WTC11 (cell line): ENCODE results near the gene SYT1. TPM values are rescaled to one million over a fixed set of nuclear protein-coding genes. Genes with fewer than 3 reads are reported as not detected.

Source experiments
- ATAC-seq: fragments of 200-7000 bp; cut with Tn5 transposase; 2 replicates; pipeline ENCODE4 v1.10.0; 2021; ENCODE audit warnings: mild to moderate bottlenecking, moderate library complexity
- CTCF ChIA-PET: fragments of 300-600 bp; sonication (Branson Sonifier 250); formaldehyde crosslinking; loops from one replicate; lab custom pipeline; 2021; ENCODE audit warnings: antibody characterized with exemption; lab: Charles Lee
- POLR2A ChIA-PET: fragments of 350-600 bp; sonication (Branson Sonifier 250); formaldehyde crosslinking; loops from one replicate; lab custom pipeline; 2021; ENCODE audit warnings: antibody characterized with exemption; lab: Charles Lee
- DNase-seq: peaks from one replicate; pipeline ENCODE4 v3.0.0; 2021; ENCODE audit warnings: low spot score
- H3K27ac Mint-ChIP-seq: 2 replicates; pipeline ENCODE4 v1.8.0; 2021; ENCODE audit warnings: mixed read lengths
- H3K27me3 Mint-ChIP-seq: 2 replicates; pipeline ENCODE4 v1.8.0; 2021; ENCODE audit warnings: low read depth, mild to moderate bottlenecking, moderate library complexity, mixed read lengths
- H3K36me3 Mint-ChIP-seq: 2 replicates; pipeline ENCODE4 v1.8.0; 2021; ENCODE audit warnings: mixed read lengths
- H3K4me1 Mint-ChIP-seq: 2 replicates; pipeline ENCODE4 v1.8.0; 2022; ENCODE audit warnings: mixed read lengths
- H3K4me3 Mint-ChIP-seq: 2 replicates; pipeline ENCODE4 v1.8.0; 2021; ENCODE audit warnings: mild to moderate bottlenecking, moderate library complexity, mixed read lengths
- H3K9me3 Mint-ChIP-seq: 2 replicates; pipeline ENCODE4 v1.8.0; 2021; ENCODE audit warnings: mixed read lengths
- CREM ChIP-seq: sonication (generic); formaldehyde crosslinking; IDR thresholded peaks from 2 replicates; pipeline ENCODE4 v1.8.1; 2022; ENCODE audit warnings: mild to moderate bottlenecking, missing genetic modification reagents, moderate library complexity
- GTF2I ChIP-seq: fragments of 250-450 bp; sonication (Bioruptor Pico); conservative IDR thresholded peaks from 2 replicates; pipeline ENCODE4 v1.4.0; 2021; ENCODE audit warnings: mild to moderate bottlenecking
- IRF2 ChIP-seq: sonication (generic); formaldehyde crosslinking; IDR thresholded peaks from 2 replicates; pipeline ENCODE4 v1.8.0; 2022; ENCODE audit warnings: low read depth, missing genetic modification reagents, borderline replicate concordance
- MYBL2 ChIP-seq: sonication (generic); formaldehyde crosslinking; IDR thresholded peaks from 2 replicates; pipeline ENCODE4 v1.8.1; 2023; ENCODE audit warnings: mild to moderate bottlenecking, moderate library complexity, missing genetic modification reagents
- NFE2L1 ChIP-seq: sonication (generic); formaldehyde crosslinking; IDR thresholded peaks from 2 replicates; pipeline ENCODE4 v1.8.1; 2023; ENCODE audit warnings: missing genetic modification reagents
- NR2C2 ChIP-seq: sonication (generic); formaldehyde crosslinking; IDR thresholded peaks from 2 replicates; pipeline ENCODE4 v1.8.0; 2022; ENCODE audit warnings: mild to moderate bottlenecking, missing genetic modification reagents
- NR3C1 ChIP-seq: sonication (generic); formaldehyde crosslinking; conservative IDR thresholded peaks from 2 replicates; pipeline ENCODE4 v1.8.1; 2023; ENCODE audit warnings: low read depth, mild to moderate bottlenecking, missing genetic modification reagents
- SOX15 ChIP-seq: fragments of 250-450 bp; sonication (Bioruptor Pico); IDR thresholded peaks from 2 replicates; pipeline ENCODE4 v1.9.0; 2021; ENCODE audit warnings: mild to moderate bottlenecking
- TEAD4 ChIP-seq: sonication (generic); formaldehyde crosslinking; IDR thresholded peaks from 2 replicates; pipeline ENCODE4 v1.8.0; 2022; ENCODE audit warnings: mild to moderate bottlenecking, missing genetic modification reagents
- TP53 ChIP-seq: sonication (generic); formaldehyde crosslinking; IDR thresholded peaks from 2 replicates; pipeline ENCODE4 v1.8.1; 2023; ENCODE audit warnings: mild to moderate bottlenecking, missing genetic modification reagents
- ZNF121 ChIP-seq: sonication (generic); formaldehyde crosslinking; IDR thresholded peaks from 2 replicates; pipeline ENCODE4 v1.8.0; 2023; ENCODE audit warnings: missing genetic modification reagents
- ZNF138 ChIP-seq: sonication (generic); formaldehyde crosslinking; conservative IDR thresholded peaks from 2 replicates; pipeline ENCODE4 v1.8.1; 2022; ENCODE audit warnings: mild to moderate bottlenecking, moderate library complexity, missing genetic modification reagents
- ZNF423 ChIP-seq: fragments of 250-450 bp; sonication (Bioruptor Pico); IDR thresholded peaks from 2 replicates; pipeline ENCODE4 v2.1.2; 2022; ENCODE audit warnings: mild to moderate bottlenecking, moderate library complexity
- ZNF425 ChIP-seq: fragments of 250-450 bp; sonication (Bioruptor Pico); conservative IDR thresholded peaks from 2 replicates; pipeline ENCODE4 v1.9.0; 2021; ENCODE audit warnings: mild to moderate bottlenecking
- ZNF671 ChIP-seq: fragments of 250-450 bp; sonication (Bioruptor Pico); IDR thresholded peaks from 2 replicates; pipeline ENCODE4 v1.8.0; 2021; ENCODE audit warnings: mild to moderate bottlenecking
- total RNA-seq: library from RNA; stranded (reverse); gene quantifications from 3 replicates; pipeline ENCODE4 v1.2.3, GENCODE V29; 2021
- TF ChIP-seq, protein P1 (sequence below): fragments of 250-450 bp; sonication (Bioruptor Pico); IDR thresholded peaks from 2 replicates; pipeline ENCODE4 v1.9.0; 2021; ENCODE audit warnings: mild to moderate bottlenecking
- TF ChIP-seq, protein P2 (sequence below): sonication (generic); formaldehyde crosslinking; IDR thresholded peaks from 2 replicates; pipeline ENCODE4 v1.8.1; 2022; ENCODE audit warnings: mild to moderate bottlenecking, missing genetic modification reagents, moderate library complexity, borderline replicate concordance
- TF ChIP-seq, protein P3 (sequence below): fragments of 250-450 bp; sonication (Bioruptor Pico); IDR thresholded peaks from 2 replicates; pipeline ENCODE4 v1.9.0; 2021; ENCODE audit warnings: mild to moderate bottlenecking
- TF ChIP-seq, protein P4 (sequence below): sonication (generic); formaldehyde crosslinking; IDR thresholded peaks from 2 replicates; pipeline ENCODE4 v1.8.1; 2022; ENCODE audit warnings: low read depth, missing genetic modification reagents, borderline replicate concordance

Gene SYT1
- total RNA-seq, 1 experiment from 2014 or later, result 45.2 TPM

GRCh38 chr12:79438480-79439174, 574.1 kb downstream of the SYT1 start:
- H3K27me3 Mint-ChIP-seq, result no peaks in the 10 kb centered on the region
- no peak for ATAC-seq
- ChIA-PET CTCF (interaction anchor here (0.6 kb wide), 1 partner anchor 561 kb away, joined by 4 read pairs; no protein-coding TSS in a partner anchor), POLR2A (no interaction called here)
- TF ChIP-seq ZNF671 (CRISPR knock-in tag), result no peak
- TF ChIP-seq TEAD4 (CRISPR knock-in tag), result no peak
- no peak for TF ChIP-seq ZNF138 (CRISPR knock-in tag)
- TF ChIP-seq NFE2L1 (CRISPR knock-in tag), result no peak
- TF ChIP-seq, protein P1, sequence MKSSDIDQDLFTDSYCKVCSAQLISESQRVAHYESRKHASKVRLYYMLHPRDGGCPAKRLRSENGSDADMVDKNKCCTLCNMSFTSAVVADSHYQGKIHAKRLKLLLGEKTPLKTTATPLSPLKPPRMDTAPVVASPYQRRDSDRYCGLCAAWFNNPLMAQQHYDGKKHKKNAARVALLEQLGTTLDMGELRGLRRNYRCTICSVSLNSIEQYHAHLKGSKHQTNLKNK (CRISPR knock-in tag), result no peak
- no peak for TF ChIP-seq NR2C2 (CRISPR knock-in tag)
- peaks cover 14% of the 10 kb centered on the region for H3K4me1 Mint-ChIP-seq
- no peak for DNase-seq
- no peaks in the 10 kb centered on the region for H3K9me3 Mint-ChIP-seq
- no peak overlapping the region for H3K27ac Mint-ChIP-seq
- no peak overlapping the region for H3K4me3 Mint-ChIP-seq
- no peaks in the 10 kb centered on the region for H3K36me3 Mint-ChIP-seq

DNA sequence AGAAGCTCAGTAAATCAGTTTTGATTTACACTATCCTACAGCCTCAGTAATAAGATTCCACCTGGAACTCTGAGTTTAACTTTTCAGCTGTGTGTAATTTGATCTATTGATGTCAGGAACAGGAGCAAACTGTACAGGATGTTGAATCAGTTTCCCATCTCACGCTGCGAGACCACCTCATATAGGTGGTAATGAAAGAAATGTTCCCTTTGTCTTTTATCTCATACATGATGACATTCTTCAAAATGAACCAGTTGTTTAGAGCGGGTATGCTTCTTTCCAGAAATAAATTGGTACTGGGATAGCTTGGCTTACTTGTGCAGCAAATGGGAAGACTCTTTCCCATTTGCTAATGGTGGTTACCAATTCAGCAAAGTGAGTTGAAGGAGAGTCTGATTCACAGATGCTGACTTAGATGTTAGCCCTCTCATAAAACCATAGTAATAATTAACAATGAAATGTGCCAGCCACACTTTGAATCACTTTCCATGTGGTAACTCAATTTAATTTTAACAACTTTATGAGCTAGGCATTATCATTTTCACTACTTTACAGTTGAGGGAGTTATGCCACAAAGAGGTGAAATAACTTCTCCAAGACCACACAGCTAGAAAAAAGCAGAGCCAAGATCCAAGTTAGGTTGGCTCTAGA, 574.7 kb downstream of the SYT1 start:
- H3K27ac Mint-ChIP-seq, result no peak overlapping the region
- TF ChIP-seq ZNF121 (CRISPR knock-in tag) (no peak), TP53 (CRISPR knock-in tag) (no peak), CREM (CRISPR knock-in tag) (no peak), ZNF423 (no peak), NR3C1 (CRISPR knock-in tag) (no peak), IRF2 (no peak), ZNF671 (CRISPR knock-in tag) (no peak)
- TF ChIP-seq, protein P2, sequence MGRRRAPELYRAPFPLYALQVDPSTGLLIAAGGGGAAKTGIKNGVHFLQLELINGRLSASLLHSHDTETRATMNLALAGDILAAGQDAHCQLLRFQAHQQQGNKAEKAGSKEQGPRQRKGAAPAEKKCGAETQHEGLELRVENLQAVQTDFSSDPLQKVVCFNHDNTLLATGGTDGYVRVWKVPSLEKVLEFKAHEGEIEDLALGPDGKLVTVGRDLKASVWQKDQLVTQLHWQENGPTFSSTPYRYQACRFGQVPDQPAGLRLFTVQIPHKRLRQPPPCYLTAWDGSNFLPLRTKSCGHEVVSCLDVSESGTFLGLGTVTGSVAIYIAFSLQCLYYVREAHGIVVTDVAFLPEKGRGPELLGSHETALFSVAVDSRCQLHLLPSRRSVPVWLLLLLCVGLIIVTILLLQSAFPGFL, result no peak
- TF ChIP-seq, protein P3, sequence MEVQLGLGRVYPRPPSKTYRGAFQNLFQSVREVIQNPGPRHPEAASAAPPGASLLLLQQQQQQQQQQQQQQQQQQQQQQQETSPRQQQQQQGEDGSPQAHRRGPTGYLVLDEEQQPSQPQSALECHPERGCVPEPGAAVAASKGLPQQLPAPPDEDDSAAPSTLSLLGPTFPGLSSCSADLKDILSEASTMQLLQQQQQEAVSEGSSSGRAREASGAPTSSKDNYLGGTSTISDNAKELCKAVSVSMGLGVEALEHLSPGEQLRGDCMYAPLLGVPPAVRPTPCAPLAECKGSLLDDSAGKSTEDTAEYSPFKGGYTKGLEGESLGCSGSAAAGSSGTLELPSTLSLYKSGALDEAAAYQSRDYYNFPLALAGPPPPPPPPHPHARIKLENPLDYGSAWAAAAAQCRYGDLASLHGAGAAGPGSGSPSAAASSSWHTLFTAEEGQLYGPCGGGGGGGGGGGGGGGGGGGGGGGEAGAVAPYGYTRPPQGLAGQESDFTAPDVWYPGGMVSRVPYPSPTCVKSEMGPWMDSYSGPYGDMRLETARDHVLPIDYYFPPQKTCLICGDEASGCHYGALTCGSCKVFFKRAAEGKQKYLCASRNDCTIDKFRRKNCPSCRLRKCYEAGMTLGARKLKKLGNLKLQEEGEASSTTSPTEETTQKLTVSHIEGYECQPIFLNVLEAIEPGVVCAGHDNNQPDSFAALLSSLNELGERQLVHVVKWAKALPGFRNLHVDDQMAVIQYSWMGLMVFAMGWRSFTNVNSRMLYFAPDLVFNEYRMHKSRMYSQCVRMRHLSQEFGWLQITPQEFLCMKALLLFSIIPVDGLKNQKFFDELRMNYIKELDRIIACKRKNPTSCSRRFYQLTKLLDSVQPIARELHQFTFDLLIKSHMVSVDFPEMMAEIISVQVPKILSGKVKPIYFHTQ, result no peak
- ChIA-PET POLR2A (no interaction called here), CTCF (interaction anchor here (0.6 kb wide), 1 partner anchor 560 kb away, joined by 4 read pairs; no protein-coding TSS in a partner anchor)
- no peak overlapping the region for H3K4me3 Mint-ChIP-seq
- no peaks in the 10 kb centered on the region for H3K27me3 Mint-ChIP-seq
- peaks cover 4% of the 10 kb centered on the region for H3K36me3 Mint-ChIP-seq
- ATAC-seq, result no peak
- H3K9me3 Mint-ChIP-seq, result no peaks in the 10 kb centered on the region
- DNase-seq, result no peak
- H3K4me1 Mint-ChIP-seq, result peaks cover 14% of the 10 kb centered on the region

DNA sequence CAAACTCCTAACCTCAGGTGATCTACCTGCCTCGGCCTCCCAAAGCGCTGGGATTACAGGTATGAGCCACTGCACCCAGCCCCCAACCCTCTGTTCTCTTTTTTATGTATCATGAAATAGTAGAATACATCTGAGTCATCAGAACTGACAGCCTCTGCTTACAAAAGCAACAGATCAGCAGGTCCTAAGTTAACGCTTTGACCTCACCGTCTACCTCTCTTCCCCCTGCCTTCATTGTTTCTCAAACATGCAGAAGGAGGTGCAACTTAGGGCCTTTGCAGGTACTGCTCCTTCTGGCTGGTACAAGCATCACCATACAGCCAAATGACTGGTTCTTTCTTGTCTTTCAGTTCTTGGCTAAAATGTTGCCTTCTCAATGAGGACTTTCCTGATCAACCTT, 577.0 kb downstream of the SYT1 start:
- no peaks in the 10 kb centered on the region for H3K27me3 Mint-ChIP-seq

More for the DNA sequence above, 577.0 kb downstream of the SYT1 start:
- peaks cover 15% of the 10 kb centered on the region for H3K36me3 Mint-ChIP-seq
- no peak for TF ChIP-seq ZNF425
- TF ChIP-seq, protein P4, sequence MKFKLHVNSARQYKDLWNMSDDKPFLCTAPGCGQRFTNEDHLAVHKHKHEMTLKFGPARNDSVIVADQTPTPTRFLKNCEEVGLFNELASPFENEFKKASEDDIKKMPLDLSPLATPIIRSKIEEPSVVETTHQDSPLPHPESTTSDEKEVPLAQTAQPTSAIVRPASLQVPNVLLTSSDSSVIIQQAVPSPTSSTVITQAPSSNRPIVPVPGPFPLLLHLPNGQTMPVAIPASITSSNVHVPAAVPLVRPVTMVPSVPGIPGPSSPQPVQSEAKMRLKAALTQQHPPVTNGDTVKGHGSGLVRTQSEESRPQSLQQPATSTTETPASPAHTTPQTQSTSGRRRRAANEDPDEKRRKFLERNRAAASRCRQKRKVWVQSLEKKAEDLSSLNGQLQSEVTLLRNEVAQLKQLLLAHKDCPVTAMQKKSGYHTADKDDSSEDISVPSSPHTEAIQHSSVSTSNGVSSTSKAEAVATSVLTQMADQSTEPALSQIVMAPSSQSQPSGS (CRISPR knock-in tag), result no peak
- TF ChIP-seq GTF2I (CRISPR knock-in tag), result no peak
- TF ChIP-seq SOX15 (CRISPR knock-in tag), result no peak
- no peak for TF ChIP-seq MYBL2 (CRISPR knock-in tag)
- no peak overlapping the region for H3K4me3 Mint-ChIP-seq
- DNase-seq (no peak), ATAC-seq (peak; percentile 82)
- H3K4me1 Mint-ChIP-seq, result peaks cover 14% of the 10 kb centered on the region
- peaks cover 3% of the 10 kb centered on the region for H3K9me3 Mint-ChIP-seq
- ChIA-PET POLR2A (no interaction called here), CTCF (interaction anchor here (1.6 kb wide), 1 partner anchor 106 kb away, joined by 3 read pairs; no protein-coding TSS in a partner anchor)
- peak overlapping the region; percentile 40 for H3K27ac Mint-ChIP-seq
